ENCODE results near the gene CLIP1. TPM values are rescaled to one million over a fixed set of nuclear protein-coding genes. Genes with fewer than 3 reads are reported as not detected.

CLIP1 gene
- total and polyA plus RNA-seq, 4 experiments from 2014 or later = 5.9 to 65.7 (median 49.1) TPM

DNA sequence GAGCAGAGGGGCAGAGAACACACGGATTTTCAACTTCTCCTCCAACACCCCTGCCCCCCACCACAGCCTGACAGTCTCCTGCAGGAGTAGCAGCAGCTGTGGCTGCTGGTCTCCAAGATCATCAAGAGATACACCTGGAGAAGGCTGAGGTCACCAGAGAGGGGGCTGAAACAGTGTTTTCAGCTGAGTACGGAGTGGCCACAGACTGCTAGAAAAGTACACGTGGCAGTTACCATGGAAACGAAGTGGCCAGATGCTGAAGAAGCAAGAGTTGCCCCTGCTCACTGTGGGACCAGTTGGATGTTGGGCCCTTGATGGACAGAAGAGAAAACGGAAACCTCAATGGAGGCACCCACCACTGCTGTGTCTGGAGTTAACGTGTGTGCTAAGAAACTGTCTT, 191.7 kb downstream of the CLIP1 start:
- H3K27ac Mint-ChIP-seq = no peak overlapping the region
- CTCF ChIA-PET (ENCODE audit: partially characterized antibody) = interaction anchor here (1.2 to 3.4 kb wide), 2 partner anchors 13 to 27 kb away, joined by 3 to 12 read pairs; no protein-coding TSS in a partner anchor
- H3K4me3 Mint-ChIP-seq = no peak overlapping the region
- Histone ChIP-seq H3K27me3 (ENCODE audit: insufficient read depth, low read length) (no peaks in the 10 kb centered on the region), H3K27ac (ENCODE audit: low read depth, low read length) (no peak overlapping the region), H3K4me1 (ENCODE audit: insufficient read depth, low read length) (peaks cover 15% of the 10 kb centered on the region), H3K36me3 (ENCODE audit: insufficient read depth, low read length) (peaks cover 53% of the 10 kb centered on the region), H3K9me3 (ENCODE audit: control insufficient read depth in 1 of 2, low read length in 2 of 2) (no peaks in the 10 kb centered on the region), H3K4me3 (ENCODE audit: low read length in 2 of 2) (no peak overlapping the region)
- peaks cover 13 to 27% (median 17%) of the 10 kb centered on the region in 4 donors for H3K4me1 Mint-ChIP-seq
- POLR2A ChIA-PET (ENCODE audit: partially characterized antibody) = interaction anchor here (9.5 kb wide), 1 partner anchor 13 kb away, joined by 155 read pairs; no protein-coding TSS in a partner anchor
- no peak for DNase-seq
- intact Hi-C loops (cut with micrococcal nuclease) = no loop called here
- H3K36me3 Mint-ChIP-seq = peaks cover 32 to 56% of the 10 kb centered on the region in 2 donors
- H3K27me3 Mint-ChIP-seq = no peaks in the 10 kb centered on the region
- H3K9me3 Mint-ChIP-seq = no peaks in the 10 kb centered on the region

DNA sequence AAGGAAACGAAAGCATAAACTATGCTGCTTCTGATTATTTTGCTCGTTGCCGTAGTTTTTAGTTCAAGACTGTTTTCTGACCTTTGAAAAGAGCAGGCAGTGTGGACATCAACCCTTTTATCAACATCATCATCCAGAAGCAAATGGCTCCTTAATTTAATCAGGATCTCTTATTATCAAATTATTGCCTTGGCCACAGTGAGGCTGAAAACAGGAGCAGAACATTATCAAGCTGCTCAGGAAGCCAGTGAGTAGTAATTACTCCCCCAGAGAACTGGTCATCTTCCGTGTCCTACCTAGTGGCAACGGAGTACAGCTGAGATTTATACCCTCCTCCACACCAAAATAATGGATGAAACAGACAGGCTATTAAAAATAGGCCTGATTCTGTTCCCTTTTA, 194.4 kb downstream of the CLIP1 start:
- no peak for DNase-seq
- CTCF ChIA-PET (ENCODE audit: partially characterized antibody) = interaction anchor here (5.4 kb wide), 1 partner anchor 16 kb away, joined by 28 read pairs; no protein-coding TSS in a partner anchor

DNA sequence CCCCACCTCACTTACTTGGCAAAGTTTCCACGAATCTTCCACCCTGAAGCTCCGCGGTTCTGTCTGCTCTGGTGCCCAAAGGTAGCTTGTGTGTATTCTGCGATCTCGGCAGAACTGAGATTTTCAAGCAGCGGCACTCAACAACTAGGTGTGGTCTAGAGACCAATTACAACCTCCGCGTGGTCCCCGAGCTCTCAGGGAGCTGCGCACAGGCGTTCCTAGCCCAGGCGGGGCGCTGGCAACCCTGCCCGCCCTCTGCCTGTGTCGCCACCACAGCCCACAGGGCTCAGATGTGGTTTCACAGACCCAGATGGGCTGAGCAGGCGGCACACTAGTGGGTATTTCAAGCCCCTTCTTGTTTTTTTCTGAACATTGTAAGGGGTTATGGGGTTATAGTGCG, 195.1 kb downstream of the CLIP1 start:
- H3K27me3 ChIP-seq (ENCODE audit: insufficient read depth, low read length) = no peaks in the 10 kb centered on the region
- no peaks in the 10 kb centered on the region for H3K9me3 ChIP-seq (ENCODE audit: control insufficient read depth in 1 of 2, low read length in 2 of 2)
- Mint-ChIP-seq H3K27me3 (no peaks in the 10 kb centered on the region), H3K4me1 (peaks cover 26 to 48% (median 37%) of the 10 kb centered on the region in 4 donors), H3K9me3 (no peaks in the 10 kb centered on the region), H3K4me3 (peak overlapping the region; percentile 72 to 84 (median 81)), H3K27ac (peak overlapping the region; percentile 70 to 93 (median 79)), H3K36me3 (peaks cover 21 to 46% of the 10 kb centered on the region in 2 donors)
- H3K36me3 ChIP-seq (ENCODE audit: insufficient read depth, low read length) = peaks cover 25% of the 10 kb centered on the region
- POLR2A ChIA-PET (ENCODE audit: partially characterized antibody) = interaction anchor here (1.3 to 9.5 kb wide), 3 partner anchors 13 to 39 kb away, joined by 6 to 155 read pairs (median 68); partner anchors contain the start of gene VPS33A
- H3K4me1 ChIP-seq (ENCODE audit: insufficient read depth, low read length) = peaks cover 36% of the 10 kb centered on the region
- H3K4me3 ChIP-seq (ENCODE audit: low read length in 2 of 2) = peak overlapping the region in 1 of 2 donors; percentile 63
- peak; percentile 59 to 76 (median 61) for DNase-seq
- intact Hi-C loops (cut with micrococcal nuclease) = loop anchor here (2.0 to 10.0 kb wide), 3 partner anchors 747 to 823 kb away; partner anchors contain the start of genes OGFOD2 and RNF34
- H3K27ac ChIP-seq (ENCODE audit: low read depth, low read length) = peak overlapping the region; percentile 34
- CTCF ChIA-PET (ENCODE audit: partially characterized antibody) = interaction anchor here (1.0 to 5.4 kb wide), 3 partner anchors 17 to 131 kb away, joined by 3 to 28 read pairs (median 10); no protein-coding TSS in a partner anchor

More for the DNA sequence above, 194.4 kb downstream of the CLIP1 start:
- Mint-ChIP-seq H3K27ac (peak overlapping the region; percentile 45 to 92 (median 71)), H3K4me1 (peaks cover 23 to 44% (median 33%) of the 10 kb centered on the region in 4 donors), H3K36me3 (peaks cover 25 to 47% of the 10 kb centered on the region in 2 donors), H3K27me3 (no peaks in the 10 kb centered on the region), H3K4me3 (peak overlapping the region; percentile 37 to 84 (median 81)), H3K9me3 (no peaks in the 10 kb centered on the region)
- POLR2A ChIA-PET (ENCODE audit: partially characterized antibody) = interaction anchor here (0.9 to 9.5 kb wide), 2 partner anchors 16 to 29 kb away, joined by 3 to 155 read pairs; no protein-coding TSS in a partner anchor
- no peaks in the 10 kb centered on the region for H3K27me3 ChIP-seq (ENCODE audit: insufficient read depth, low read length)
- H3K36me3 ChIP-seq (ENCODE audit: insufficient read depth, low read length) = peaks cover 31% of the 10 kb centered on the region
- no peak overlapping the region for H3K4me3 ChIP-seq (ENCODE audit: low read length in 2 of 2)
- peaks cover 36% of the 10 kb centered on the region for H3K4me1 ChIP-seq (ENCODE audit: insufficient read depth, low read length)
- peak overlapping the region; percentile 34 for H3K27ac ChIP-seq (ENCODE audit: low read depth, low read length)
- intact Hi-C loops (cut with micrococcal nuclease) = loop anchor here (5.0 to 10.0 kb wide), 2 partner anchors 761 to 823 kb away; partner anchors contain the start of gene RNF34
- H3K9me3 ChIP-seq (ENCODE audit: control insufficient read depth in 1 of 2, low read length in 2 of 2) = no peaks in the 10 kb centered on the region

DNA sequence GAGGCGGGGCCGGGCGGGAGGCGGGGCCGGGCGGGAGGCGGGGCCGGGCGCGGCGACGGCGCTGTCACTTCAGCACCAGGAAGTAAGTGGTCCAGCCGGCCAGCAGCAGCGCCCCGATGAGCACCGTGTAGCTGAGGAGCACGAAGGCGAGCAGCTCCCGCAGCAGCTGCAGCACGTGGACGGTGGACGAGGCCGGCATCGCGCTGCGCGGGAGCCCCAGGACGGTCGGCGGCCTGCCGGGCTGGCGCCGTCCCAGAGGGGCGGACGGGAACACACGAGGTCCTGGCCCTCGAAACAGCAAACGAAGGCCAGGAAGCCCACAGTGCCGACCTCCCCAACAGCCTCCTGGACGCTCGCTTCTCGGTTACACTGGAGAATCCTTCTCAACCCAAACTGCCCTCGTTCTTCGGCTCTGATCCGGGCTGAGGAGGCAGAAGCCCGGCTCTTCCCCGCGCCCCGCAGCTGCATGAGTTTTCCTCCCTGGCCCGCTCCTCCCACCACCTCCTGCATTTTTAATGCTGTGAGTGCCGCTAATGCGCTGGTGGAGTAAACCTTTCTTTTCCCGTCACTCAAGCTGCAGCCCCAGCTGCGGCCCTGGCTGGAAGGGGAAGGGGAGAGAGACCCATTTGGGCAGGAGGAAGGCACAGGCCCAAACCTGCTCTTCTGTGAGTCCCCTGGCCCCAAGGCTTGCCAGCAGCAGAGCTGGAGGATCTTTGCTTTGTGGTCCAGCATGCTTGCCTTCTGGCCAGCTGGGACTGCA, 195.9 kb downstream of the CLIP1 start:
- intact Hi-C loops (cut with micrococcal nuclease) = loop anchor here (1.0 to 10.0 kb wide), 9 partner anchors 18 to 822 kb away; partner anchors contain the start of genes KNTC1, OGFOD2, RNF34 and VPS33A
- DNase-seq = peak in 1 of 5 donors; percentile 9
- Mint-ChIP-seq H3K27ac (peak overlapping the region in 4 of 7 donors; percentile 17 to 92 (median 76)), H3K27me3 (no peaks in the 10 kb centered on the region), H3K36me3 (peaks cover 20 to 45% of the 10 kb centered on the region in 2 donors), H3K9me3 (no peaks in the 10 kb centered on the region), H3K4me1 (peaks cover 26 to 54% (median 37%) of the 10 kb centered on the region in 4 donors), H3K4me3 (peak overlapping the region; percentile 72 to 93 (median 82))
- Histone ChIP-seq H3K4me1 (ENCODE audit: insufficient read depth, low read length) (peaks cover 36% of the 10 kb centered on the region), H3K27ac (ENCODE audit: low read depth, low read length) (no peak overlapping the region), H3K4me3 (ENCODE audit: low read length in 2 of 2) (peak overlapping the region in 1 of 2 donors; percentile 63), H3K36me3 (ENCODE audit: insufficient read depth, low read length) (peaks cover 24% of the 10 kb centered on the region), H3K27me3 (ENCODE audit: insufficient read depth, low read length) (no peaks in the 10 kb centered on the region), H3K9me3 (ENCODE audit: control insufficient read depth in 1 of 2, low read length in 2 of 2) (no peaks in the 10 kb centered on the region)
- CTCF ChIA-PET (ENCODE audit: partially characterized antibody) = interaction anchor here (0.6 to 5.4 kb wide), 5 partner anchors 15 to 132 kb away, joined by 3 to 28 read pairs (median 3); partner anchors contain the start of gene B3GNT4
- POLR2A ChIA-PET (ENCODE audit: partially characterized antibody) = interaction anchor here (0.5 to 9.5 kb wide), 24 partner anchors 10 to 1139 kb away, joined by 3 to 155 read pairs (median 6); partner anchors contain the start of genes B3GNT4, CFAP251, DENR and KNTC1

DNA sequence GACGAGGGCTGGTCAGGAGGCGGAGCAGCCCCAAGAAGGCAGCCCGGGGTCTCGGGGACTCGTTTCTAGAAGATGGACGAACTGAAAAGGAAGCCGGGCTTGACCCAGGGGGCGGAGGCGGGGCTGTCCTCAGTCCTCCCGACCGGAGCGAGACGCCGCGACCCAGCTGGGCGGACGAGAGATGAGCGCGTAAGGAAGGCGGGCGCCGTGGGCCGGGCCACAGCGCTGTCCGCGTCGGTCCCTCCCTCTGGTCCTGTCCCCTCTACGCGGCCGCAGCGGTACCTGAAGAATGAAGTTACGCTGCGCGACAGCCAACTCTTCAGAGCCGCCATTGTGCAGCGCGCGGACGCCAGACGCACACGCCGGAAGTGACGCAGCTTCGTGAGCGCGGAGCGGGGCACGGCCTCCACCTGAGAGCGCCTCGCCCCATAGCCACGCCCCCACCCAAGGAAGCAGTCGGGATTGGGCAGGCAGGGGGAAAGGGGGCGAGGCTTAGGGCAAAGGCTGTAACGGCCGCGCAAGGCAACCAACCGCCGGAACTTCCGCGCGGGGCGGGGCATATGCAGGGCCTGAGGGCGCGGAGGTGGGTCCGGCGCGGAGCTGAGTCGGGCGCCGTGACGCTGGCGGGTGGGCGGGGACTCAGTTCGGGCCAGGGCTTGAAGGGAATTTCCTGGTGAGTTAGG, 196.6 kb downstream of the CLIP1 start, which contains the start of gene DIABLO:
Gene DIABLO, minus strand, starts transcription at position 370 of the 683 bp plus-strand sequence. Its CDS starts 38 bp downstream, at position 332.
- peaks cover 17 to 45% of the 10 kb centered on the region in 2 donors for H3K36me3 Mint-ChIP-seq
- no peaks in the 10 kb centered on the region for H3K27me3 Mint-ChIP-seq
- peak within 1 kb of the TSS; percentile 88 to 93 (median 91) for H3K4me3 Mint-ChIP-seq
- Histone ChIP-seq H3K9me3 (ENCODE audit: control insufficient read depth in 1 of 2, low read length in 2 of 2) (no peaks in the 10 kb centered on the region), H3K4me3 (ENCODE audit: low read length in 2 of 2) (peak within 1 kb of the TSS; percentile 63 to 76), H3K27me3 (ENCODE audit: insufficient read depth, low read length) (no peaks in the 10 kb centered on the region), H3K4me1 (ENCODE audit: insufficient read depth, low read length) (peaks cover 36% of the 10 kb centered on the region), H3K27ac (ENCODE audit: low read depth, low read length) (peak within 1 kb of the TSS; percentile 99), H3K36me3 (ENCODE audit: insufficient read depth, low read length) (peaks cover 24% of the 10 kb centered on the region)
- CTCF ChIA-PET (ENCODE audit: partially characterized antibody) = interaction anchor here (1.0 to 5.4 kb wide), 3 partner anchors 19 to 41 kb away, joined by 3 to 28 read pairs (median 10); partner anchors contain the start of gene B3GNT4
- H3K9me3 Mint-ChIP-seq = no peaks in the 10 kb centered on the region
- peaks cover 25 to 56% (median 39%) of the 10 kb centered on the region in 4 donors for H3K4me1 Mint-ChIP-seq
- POLR2A ChIA-PET (ENCODE audit: partially characterized antibody) = interaction anchor here (0.7 to 9.5 kb wide), 22 partner anchors 9 to 1139 kb away, joined by 3 to 155 read pairs (median 6); partner anchors contain the start of genes B3GNT4, CFAP251, DENR and KNTC1
- peak within 1 kb of the TSS; percentile 90 to 98 (median 96) for H3K27ac Mint-ChIP-seq
- peak; percentile 100 for DNase-seq
- intact Hi-C loops (cut with micrococcal nuclease) = loop anchor here (1.0 to 10.0 kb wide), 9 partner anchors 18 to 821 kb away; partner anchors contain the start of genes KNTC1, OGFOD2, RNF34 and VPS33A

Data from CD4-positive, alpha-beta memory T cell (primary cell).